ENCODE results near the gene RPN2. TPM values are rescaled to one million over a fixed set of nuclear protein-coding genes. Genes with fewer than 3 reads are reported as not detected.

Gene RPN2
- total and polyA plus RNA-seq, 2 donors (not counting 1 experiment from before 2014, with no cell fraction given) = 262 to 414 TPM

DNA sequence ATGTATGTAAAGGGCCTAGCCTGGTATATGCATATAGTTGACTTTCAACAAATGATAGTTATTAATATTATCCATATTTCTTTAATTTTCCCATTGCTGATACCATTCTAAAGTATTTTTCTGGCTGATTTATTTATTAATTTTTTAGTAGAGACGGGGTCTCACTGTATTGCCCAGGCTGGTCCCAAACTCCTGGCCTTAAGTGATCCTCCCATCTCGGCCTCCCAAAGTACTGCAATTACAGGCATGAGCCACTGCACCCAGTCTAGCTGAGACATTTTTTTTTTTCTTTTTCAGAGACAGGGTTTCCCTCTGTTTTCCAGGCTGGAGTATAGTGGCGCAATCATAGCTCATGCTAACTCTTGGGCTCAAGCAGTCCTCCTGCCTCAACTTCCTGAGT lies 30.1 kb downstream of the RPN2 start:
- Histone ChIP-seq H4K20me1 (ENCODE audit: control insufficient read depth, extremely low read depth, insufficient read depth, low read length) (no peaks in the 10 kb centered on the region), H3K9ac (ENCODE audit: insufficient read depth, low read length) (no peak overlapping the region), H2AFZ (ENCODE audit: low read length) (no peak overlapping the region), H3K27me3 (ENCODE audit: control insufficient read depth, insufficient read depth, low read length) (no peaks in the 10 kb centered on the region), H3K79me2 (ENCODE audit: control insufficient read depth, insufficient read depth, low read length) (no peaks in the 10 kb centered on the region), H3K4me2 (ENCODE audit: extremely low read depth, insufficient read depth, low read length) (no peak overlapping the region), H3K9me3 (ENCODE audit: control insufficient read depth, insufficient read depth, low read depth, low read length) (no peaks in the 10 kb centered on the region), H3K36me3 (ENCODE audit: control insufficient read depth, insufficient read depth, low read length) (no peaks in the 10 kb centered on the region), H3K4me1 (ENCODE audit: control insufficient read depth, extremely low read depth, insufficient read depth, low read length) (no peaks in the 10 kb centered on the region), H3K4me3 (replicated peaks in 1 of 4; ENCODE audit: control extremely low read depth in 1 of 4, insufficient read depth in 1 of 4, low read depth in 3 of 4, low read length in 4 of 4) (no peak overlapping the region), H3K27ac (ENCODE audit: insufficient read depth, low read length) (no peak overlapping the region)
- TF ChIP-seq, protein P1, sequence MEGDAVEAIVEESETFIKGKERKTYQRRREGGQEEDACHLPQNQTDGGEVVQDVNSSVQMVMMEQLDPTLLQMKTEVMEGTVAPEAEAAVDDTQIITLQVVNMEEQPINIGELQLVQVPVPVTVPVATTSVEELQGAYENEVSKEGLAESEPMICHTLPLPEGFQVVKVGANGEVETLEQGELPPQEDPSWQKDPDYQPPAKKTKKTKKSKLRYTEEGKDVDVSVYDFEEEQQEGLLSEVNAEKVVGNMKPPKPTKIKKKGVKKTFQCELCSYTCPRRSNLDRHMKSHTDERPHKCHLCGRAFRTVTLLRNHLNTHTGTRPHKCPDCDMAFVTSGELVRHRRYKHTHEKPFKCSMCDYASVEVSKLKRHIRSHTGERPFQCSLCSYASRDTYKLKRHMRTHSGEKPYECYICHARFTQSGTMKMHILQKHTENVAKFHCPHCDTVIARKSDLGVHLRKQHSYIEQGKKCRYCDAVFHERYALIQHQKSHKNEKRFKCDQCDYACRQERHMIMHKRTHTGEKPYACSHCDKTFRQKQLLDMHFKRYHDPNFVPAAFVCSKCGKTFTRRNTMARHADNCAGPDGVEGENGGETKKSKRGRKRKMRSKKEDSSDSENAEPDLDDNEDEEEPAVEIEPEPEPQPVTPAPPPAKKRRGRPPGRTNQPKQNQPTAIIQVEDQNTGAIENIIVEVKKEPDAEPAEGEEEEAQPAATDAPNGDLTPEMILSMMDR (conservative IDR thresholded peaks at IDR 0.05 in 1 of 2, IDR thresholded peaks at IDR 0.05 in 1 of 2; ENCODE audit: low read depth in 1 of 2, low read length in 2 of 2) = no peak
- TF ChIP-seq EZH2 (IDR thresholded peaks at IDR 0.05; ENCODE audit: low read length, missing control alignments) = no peak
- no peak for DNase-seq (ENCODE audit: low read depth in 2 of 2)

DNA sequence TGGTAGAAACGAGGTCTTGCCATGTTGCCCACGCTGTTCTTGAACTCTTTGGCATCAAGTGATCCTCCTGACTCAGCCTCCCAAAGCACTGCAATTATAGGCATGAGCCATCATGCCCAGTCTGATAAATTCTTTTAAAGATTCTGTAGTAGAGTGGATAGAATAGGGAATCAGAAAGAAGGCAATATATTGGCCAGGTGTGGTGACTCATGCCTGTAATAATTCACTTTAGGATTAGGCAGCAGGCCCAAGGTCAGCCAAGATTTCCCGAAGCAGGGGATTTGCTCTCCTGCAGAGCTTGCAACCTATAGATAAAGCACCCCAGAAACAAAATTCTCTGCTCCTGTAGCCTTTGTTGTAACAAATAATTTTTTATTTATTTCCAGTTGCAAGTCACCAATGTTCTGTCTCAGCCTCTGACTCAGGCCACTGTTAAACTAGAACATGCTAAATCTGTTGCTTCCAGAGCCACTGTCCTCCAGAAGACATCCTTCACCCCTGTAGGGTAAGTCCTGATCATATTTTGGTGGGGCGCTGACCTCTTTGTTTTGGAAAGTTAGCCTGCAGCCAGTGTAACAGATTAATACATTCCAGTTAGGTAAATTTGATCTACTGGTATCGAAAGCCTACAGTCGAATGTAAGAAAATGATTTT lies 30.7 kb downstream of the RPN2 start:
- no peak for DNase-seq (ENCODE audit: low read depth in 2 of 2)
- H3K4me3 ChIP-seq (replicated peaks in 1 of 4; ENCODE audit: control extremely low read depth in 1 of 4, insufficient read depth in 1 of 4, low read depth in 3 of 4, low read length in 4 of 4) = no peak overlapping the region
- H4K20me1 ChIP-seq (ENCODE audit: control insufficient read depth, extremely low read depth, insufficient read depth, low read length) = no peaks in the 10 kb centered on the region
- H3K27me3 ChIP-seq (ENCODE audit: control insufficient read depth, insufficient read depth, low read length) = no peaks in the 10 kb centered on the region
- no peaks in the 10 kb centered on the region for H3K4me1 ChIP-seq (ENCODE audit: control insufficient read depth, extremely low read depth, insufficient read depth, low read length)
- H3K27ac ChIP-seq (ENCODE audit: insufficient read depth, low read length) = no peak overlapping the region
- TF ChIP-seq, protein P1 (conservative IDR thresholded peaks at IDR 0.05 in 1 of 2, IDR thresholded peaks at IDR 0.05 in 1 of 2; ENCODE audit: low read depth in 1 of 2, low read length in 2 of 2) = no peak
- no peaks in the 10 kb centered on the region for H3K79me2 ChIP-seq (ENCODE audit: control insufficient read depth, insufficient read depth, low read length)
- no peak overlapping the region for H3K4me2 ChIP-seq (ENCODE audit: extremely low read depth, insufficient read depth, low read length)
- no peaks in the 10 kb centered on the region for H3K9me3 ChIP-seq (ENCODE audit: control insufficient read depth, insufficient read depth, low read depth, low read length)
- no peaks in the 10 kb centered on the region for H3K36me3 ChIP-seq (ENCODE audit: control insufficient read depth, insufficient read depth, low read length)
- H2AFZ ChIP-seq (ENCODE audit: low read length) = no peak overlapping the region
- H3K9ac ChIP-seq (ENCODE audit: insufficient read depth, low read length) = no peak overlapping the region

DNA sequence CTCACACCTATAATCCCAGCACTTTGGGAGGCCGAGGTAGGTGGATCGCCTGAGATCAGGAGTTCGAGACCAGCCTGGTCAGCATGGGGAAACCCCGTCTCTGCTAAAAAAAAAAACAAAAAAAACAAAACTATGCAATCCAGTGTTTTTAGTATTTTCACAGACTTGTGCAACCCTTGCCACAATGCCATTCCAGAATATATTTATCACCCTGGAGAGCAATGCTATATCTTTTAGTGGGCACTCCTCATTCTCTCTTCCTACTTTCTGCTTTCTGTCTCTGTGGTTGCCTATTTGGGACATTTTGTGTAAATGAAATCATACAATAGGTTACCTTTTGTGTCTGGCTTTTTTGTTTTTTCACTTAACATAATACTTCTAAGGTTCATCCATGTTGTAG lies 39.3 kb downstream of the RPN2 start:
- Histone ChIP-seq H3K9me3 (ENCODE audit: control insufficient read depth, insufficient read depth, low read depth, low read length) (no peaks in the 10 kb centered on the region), H3K27me3 (ENCODE audit: control insufficient read depth, insufficient read depth, low read length) (no peaks in the 10 kb centered on the region), H3K27ac (ENCODE audit: insufficient read depth, low read length) (no peak overlapping the region), H3K4me3 (replicated peaks in 1 of 4; ENCODE audit: control extremely low read depth in 1 of 4, insufficient read depth in 1 of 4, low read depth in 3 of 4, low read length in 4 of 4) (no peak overlapping the region), H3K79me2 (ENCODE audit: control insufficient read depth, insufficient read depth, low read length) (no peaks in the 10 kb centered on the region), H3K9ac (ENCODE audit: insufficient read depth, low read length) (no peak overlapping the region), H2AFZ (ENCODE audit: low read length) (no peak overlapping the region), H3K36me3 (ENCODE audit: control insufficient read depth, insufficient read depth, low read length) (peaks cover 4% of the 10 kb centered on the region), H4K20me1 (ENCODE audit: control insufficient read depth, extremely low read depth, insufficient read depth, low read length) (no peaks in the 10 kb centered on the region), H3K4me2 (ENCODE audit: extremely low read depth, insufficient read depth, low read length) (no peak overlapping the region), H3K4me1 (ENCODE audit: control insufficient read depth, extremely low read depth, insufficient read depth, low read length) (peaks cover 2% of the 10 kb centered on the region)
- no peak for DNase-seq (ENCODE audit: low read depth in 2 of 2)
- TF ChIP-seq, protein P1 (conservative IDR thresholded peaks at IDR 0.05 in 1 of 2, IDR thresholded peaks at IDR 0.05 in 1 of 2; ENCODE audit: low read depth in 1 of 2, low read length in 2 of 2) = no peak
- no peak for TF ChIP-seq EZH2 (IDR thresholded peaks at IDR 0.05; ENCODE audit: low read length, missing control alignments)

Data from fibroblast of lung (primary cell).